ENCODE results near the gene NUDT3. TPM values are rescaled to one million over a fixed set of nuclear protein-coding genes. Genes with fewer than 3 reads are reported as not detected.

Gene NUDT3
- total and polyA plus RNA-seq, 9 of the 15 experiments (the other 6 are each of a cell fraction or from before 2014, with no cell fraction given), result 5.4 to 81.2 (median 56.4) TPM

- TF ChIP-seq CXXC5 (CRISPR knock-in tag; IDR thresholded peaks at IDR 0.05) (peak; percentile 90), ZC3H8 (IDR thresholded peaks at IDR 0.05) (no peak), THAP12 (CRISPR knock-in tag; IDR thresholded peaks at IDR 0.05) (peak; percentile 84), FUS (optimal IDR thresholded peaks at IDR 0.05; ENCODE audit: low read depth, low read length) (peak; percentile 95), CREBBP (IDR thresholded peaks at IDR 0.05; ENCODE audit: low read depth, low read length) (no peak), RBM22 (IDR thresholded peaks at IDR 0.05; ENCODE audit: low read depth, low read length, poor library complexity, severe bottlenecking) (peak; percentile 75), ELF1 (tag; IDR thresholded peaks at IDR 0.05) (peak; percentile 74), NFRKB (IDR thresholded peaks at IDR 0.05; ENCODE audit: low read depth) (peak; percentile 73; the same call in 1 of the 2 replicates), RCOR1 (IDR thresholded peaks at IDR 0.05; ENCODE audit: borderline replicate concordance in 1 of 2, low read depth in 2 of 2, low read length in 2 of 2) (peak in 1 of 2 experiments; percentile 14; a peak in 1 of 4 replicates)
These were observed 143.6 kb downstream of the NUDT3 start, which contains the start of gene SMIM29 (continued) for GRCh38 chr6:34248727-34249468.
